Suppressor macrophage treated with lipopolysaccharide for 1 hour (primary cell): Measurements from ENCODE around the gene GPR31.

Experiments used
- DNase-seq, 3 donors: peaks; one replicate each; pipeline ENCODE4 v3.0.0-alpha.2; 2020 to 2022

GPR31 gene

GRCh38 chr6:167116838-167117228 is 40.9 kb downstream of the GPR31 start:
- DNase-seq = no peak

GRCh38 chr6:167116109-167116837 is 41.5 kb downstream of the GPR31 start:
- DNase-seq = no peak

DNA sequence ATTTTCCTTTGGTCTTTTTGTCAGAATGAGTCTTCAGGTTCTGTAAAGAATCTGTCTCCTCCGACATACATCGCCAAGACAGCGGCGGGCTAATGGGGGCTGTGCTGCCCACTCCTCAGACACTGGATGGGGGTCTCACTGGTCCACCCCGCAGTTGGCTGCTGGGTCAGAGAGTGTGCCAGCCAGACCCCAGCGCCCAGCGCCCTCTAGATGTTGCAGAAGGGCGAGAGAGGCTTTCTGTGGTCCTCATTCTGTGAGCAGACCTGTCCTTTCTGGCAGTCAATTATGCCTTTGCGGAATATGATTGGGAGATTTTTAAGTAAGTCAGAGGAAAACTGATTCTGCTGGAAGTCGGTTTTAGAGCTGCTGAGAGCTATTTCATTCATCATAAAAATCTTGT is 42.7 kb downstream of the GPR31 start:
- no peak for DNase-seq

DNA sequence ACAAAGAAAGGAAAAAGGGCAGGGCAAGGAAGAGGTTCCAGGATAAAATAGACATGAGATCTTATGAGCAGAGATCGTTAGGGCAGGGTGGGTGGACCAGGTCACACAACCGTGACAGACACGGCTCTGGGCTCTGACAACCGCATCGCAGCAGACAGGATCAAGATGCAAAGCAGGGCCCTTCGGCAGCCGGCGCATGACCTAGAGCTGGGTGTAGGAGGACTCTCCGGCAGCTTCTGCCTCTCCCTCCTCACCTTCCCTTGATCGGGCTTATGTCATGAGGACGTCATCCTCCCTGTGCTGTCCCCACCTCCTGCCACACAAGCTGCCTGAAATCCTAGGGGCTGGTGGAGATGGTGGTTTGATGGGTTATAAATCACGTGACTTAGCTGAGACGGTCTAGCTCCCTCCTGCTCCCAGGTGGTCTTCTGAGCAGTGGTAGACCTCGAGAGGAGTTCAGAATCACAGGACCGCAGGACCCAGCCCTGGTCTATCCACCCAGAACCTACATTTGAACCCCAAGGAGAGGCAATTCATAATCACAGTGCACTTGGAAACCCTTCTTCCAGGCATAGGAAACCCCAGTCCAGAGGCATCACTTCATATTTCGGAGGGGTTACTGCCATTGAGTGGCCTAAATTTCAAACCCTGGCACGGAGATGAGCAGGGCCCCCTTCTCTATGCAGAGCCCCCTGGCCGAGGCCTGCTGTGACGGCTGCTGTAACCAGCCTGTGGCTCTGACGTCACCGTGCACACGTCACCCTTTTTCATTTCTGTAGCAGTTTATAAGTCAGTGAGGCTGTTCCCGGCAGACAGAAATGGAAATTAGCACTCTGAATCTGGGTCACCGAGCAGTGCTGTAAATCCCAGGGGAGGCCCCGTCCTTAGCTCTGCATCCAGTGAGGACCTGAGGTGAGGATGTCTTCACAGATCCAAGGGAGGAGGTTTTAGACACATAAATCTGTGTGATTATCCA is 43.6 kb downstream of the GPR31 start:
- no peak for DNase-seq

DNA sequence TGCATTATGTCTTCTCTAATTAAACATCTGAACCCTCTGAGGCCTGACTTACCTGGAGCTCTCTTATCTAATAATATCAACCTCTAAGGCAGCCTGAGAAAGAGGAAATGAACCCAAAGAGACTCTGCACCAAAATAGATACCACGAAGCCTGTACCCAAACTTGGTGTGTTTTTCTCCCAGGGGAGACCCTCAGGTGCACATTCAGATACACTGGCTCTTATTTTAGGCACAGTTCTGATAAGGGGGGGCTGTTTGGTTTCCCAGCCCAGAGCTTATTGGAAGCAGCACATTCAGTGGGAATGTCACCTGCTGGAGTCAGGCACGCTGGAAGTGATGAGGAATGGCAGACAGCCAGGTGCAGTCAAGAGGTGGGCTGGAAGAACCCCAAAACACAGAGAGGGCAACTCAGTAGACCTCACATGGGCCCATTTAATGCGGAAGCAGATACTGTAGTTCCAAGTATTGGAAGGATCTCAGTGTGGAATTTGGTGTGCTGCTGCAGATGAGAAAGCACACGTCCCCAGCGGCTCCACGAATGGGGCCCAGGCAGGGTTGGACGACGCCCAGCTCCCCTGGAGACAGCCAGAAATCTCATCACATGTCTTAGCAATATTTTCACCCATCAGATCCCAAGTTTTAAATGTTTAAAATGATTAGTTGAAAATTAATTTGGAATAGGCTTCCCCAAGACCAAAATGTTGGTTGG is 44.6 kb downstream of the GPR31 start:
- DNase-seq = no peak

GRCh38 chr6:167112421-167112820 is 45.4 kb downstream of the GPR31 start:
- no peak for DNase-seq

DNA sequence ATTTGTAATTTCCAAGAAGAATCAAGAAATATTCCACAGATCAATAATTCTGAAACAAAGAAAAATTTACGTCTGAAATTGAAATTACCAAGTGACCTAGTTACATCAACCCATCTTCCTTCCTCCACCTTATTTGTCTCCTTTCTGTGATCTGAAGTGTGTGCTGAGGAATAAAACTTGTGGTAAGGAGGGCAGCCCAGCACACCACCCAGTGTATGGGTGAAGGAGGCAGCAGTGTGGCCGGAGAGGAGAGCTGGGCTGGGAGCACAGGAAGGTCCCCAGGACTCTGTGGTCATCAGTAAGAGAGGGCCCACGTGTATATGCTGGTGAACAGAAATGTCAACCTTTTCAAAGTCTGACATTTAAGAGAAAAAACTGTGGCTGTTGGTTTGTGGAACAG is 46.2 kb downstream of the GPR31 start:
- no peak for DNase-seq

GRCh38 chr6:167109651-167110050 is 48.1 kb downstream of the GPR31 start:
- DNase-seq = no peak

GRCh38 chr6:167108278-167108677 is 49.5 kb downstream of the GPR31 start:
- DNase-seq = no peak

DNA sequence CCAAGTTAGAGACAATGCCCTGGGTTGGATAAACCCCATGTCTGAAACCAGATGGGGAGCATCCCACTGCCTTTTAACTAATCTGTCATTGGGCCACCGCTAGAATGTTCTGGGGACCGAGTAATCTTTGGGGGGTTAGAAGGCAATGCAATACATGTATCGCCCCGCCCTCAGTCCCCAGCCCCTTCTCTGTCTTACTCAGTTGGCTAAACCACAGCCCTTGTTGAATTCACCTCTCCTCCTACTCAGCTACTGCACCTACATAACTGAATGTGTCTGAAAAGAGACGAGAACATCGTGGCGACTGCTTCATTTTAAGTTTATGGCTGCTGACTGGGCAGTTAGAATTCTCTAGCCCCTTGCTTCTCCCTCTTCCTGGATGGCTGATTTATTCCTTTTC is 50.0 kb downstream of the GPR31 start:
- DNase-seq = no peak

- DNase-seq = no peak
Measured at GRCh38 chr6:167106406-167106805, 51.4 kb downstream of the GPR31 start.
